ENCODE measurements around the gene ACER2.
"Not testable (repeated sequence)": the region's sequence is repeated elsewhere in the genome, so short reads cannot be mapped to it uniquely, and the experiment has no call there.

Gene ACER2

DNA sequence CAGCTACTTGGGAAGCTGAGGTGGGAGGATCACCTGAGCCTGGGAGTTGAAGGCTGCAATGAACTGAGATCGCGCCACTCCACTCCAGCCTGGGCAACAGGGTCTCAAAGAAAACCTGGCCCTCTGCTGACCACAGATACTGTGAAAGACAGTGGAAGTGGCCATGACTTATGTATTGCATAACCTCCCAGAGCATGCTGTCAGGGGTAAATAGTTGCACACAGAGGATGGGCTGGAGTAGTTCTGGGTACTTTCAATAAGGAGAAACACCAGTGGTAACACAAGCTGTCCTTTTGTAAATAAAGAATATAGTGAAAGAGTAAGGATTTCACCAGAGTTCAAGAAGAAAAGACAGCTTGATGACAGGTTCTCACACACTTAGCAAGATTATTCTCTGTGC, 1.8 kb downstream of the ACER2 start:
- TF ChIP-seq, protein P1, sequence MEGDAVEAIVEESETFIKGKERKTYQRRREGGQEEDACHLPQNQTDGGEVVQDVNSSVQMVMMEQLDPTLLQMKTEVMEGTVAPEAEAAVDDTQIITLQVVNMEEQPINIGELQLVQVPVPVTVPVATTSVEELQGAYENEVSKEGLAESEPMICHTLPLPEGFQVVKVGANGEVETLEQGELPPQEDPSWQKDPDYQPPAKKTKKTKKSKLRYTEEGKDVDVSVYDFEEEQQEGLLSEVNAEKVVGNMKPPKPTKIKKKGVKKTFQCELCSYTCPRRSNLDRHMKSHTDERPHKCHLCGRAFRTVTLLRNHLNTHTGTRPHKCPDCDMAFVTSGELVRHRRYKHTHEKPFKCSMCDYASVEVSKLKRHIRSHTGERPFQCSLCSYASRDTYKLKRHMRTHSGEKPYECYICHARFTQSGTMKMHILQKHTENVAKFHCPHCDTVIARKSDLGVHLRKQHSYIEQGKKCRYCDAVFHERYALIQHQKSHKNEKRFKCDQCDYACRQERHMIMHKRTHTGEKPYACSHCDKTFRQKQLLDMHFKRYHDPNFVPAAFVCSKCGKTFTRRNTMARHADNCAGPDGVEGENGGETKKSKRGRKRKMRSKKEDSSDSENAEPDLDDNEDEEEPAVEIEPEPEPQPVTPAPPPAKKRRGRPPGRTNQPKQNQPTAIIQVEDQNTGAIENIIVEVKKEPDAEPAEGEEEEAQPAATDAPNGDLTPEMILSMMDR (IDR thresholded peaks at IDR 0.05; ENCODE audit: low read depth, low read length): no peak
- DNase-seq: no peak
- Histone ChIP-seq H3K4me3 (ENCODE audit: low read depth, low read length) (no peak overlapping the region), H3K27me3 (no peaks in the 10 kb centered on the region), H3K4me1 (no peaks in the 10 kb centered on the region), H3K9me3 (no peaks in the 10 kb centered on the region), H3K36me3 (no peaks in the 10 kb centered on the region)

DNA sequence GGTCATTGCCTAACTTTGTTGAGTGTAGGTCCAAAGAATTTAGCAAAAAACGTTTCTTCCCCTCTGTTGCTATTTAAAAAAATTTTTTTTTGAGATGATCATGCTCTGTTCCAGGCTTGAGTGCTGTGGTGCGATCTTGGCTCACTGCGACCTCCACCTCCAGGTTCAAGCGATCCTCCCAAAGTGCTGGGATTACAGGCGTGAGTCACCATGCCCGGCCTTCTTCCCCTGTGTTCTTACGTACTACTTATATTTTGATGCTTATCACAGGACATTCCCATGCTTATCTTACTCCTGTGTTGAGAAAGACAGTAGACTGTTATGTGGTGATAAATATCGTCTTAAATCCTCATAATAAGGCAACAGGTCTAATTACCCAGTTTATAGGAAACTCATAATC, 2.5 kb downstream of the ACER2 start:
- Histone ChIP-seq H3K4me1 (no peaks in the 10 kb centered on the region), H3K36me3 (no peaks in the 10 kb centered on the region), H3K9me3 (no peaks in the 10 kb centered on the region), H3K4me3 (ENCODE audit: low read depth, low read length) (no peak overlapping the region), H3K27me3 (no peaks in the 10 kb centered on the region)
- TF ChIP-seq, protein P1 (IDR thresholded peaks at IDR 0.05; ENCODE audit: low read depth, low read length): no peak
- DNase-seq: no peak

DNA sequence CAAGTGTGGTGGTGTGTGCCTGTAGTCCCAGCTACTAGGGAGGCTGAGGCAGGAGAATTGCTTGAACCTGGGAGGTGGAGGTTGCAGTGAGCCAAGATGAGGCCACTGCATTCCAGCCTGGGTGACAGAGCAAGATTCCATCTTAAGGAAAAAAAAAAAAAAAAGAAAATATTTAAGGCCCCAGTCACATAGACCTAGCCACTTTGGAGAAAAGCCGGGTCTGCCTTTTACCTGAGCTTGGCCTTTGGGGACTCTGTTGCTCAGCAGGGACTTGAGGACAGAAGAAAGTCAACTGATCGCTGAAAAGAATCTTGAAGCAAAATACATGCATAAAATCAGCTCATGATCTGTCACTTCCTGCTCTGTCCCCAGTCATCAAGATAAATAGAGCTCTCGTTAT, 4.6 kb downstream of the ACER2 start:
- H3K4me3 ChIP-seq (ENCODE audit: low read depth, low read length); H3K9me3 ChIP-seq; DNase-seq; H3K36me3 ChIP-seq; H3K4me1 ChIP-seq; H3K27me3 ChIP-seq: not testable (repeated sequence)

DNA sequence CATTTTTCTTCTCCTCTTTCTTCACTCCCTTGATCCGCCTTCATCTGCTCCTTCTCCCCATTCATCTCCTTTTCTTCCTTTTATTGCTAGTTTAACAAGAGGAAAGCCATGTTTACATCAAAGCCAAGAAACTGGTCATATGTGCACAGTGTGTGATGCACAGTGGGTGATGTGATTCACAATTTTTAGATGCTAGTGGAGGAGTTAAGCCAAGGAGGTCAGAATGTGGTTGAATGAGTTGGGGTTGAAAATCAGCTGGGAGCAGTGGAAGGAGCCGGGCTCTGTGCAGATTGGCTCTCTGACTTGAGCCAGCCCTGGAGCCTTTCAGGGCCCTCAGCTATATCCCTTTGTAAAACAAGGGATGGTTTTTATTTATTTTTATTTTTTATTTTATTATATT, 7.3 kb downstream of the ACER2 start:
- no peaks in the 10 kb centered on the region for H3K27me3 ChIP-seq
- DNase-seq: no peak
- no peak overlapping the region for H3K4me3 ChIP-seq (ENCODE audit: low read depth, low read length)
- H3K9me3 ChIP-seq: no peaks in the 10 kb centered on the region
- H3K36me3 ChIP-seq: no peaks in the 10 kb centered on the region
- no peaks in the 10 kb centered on the region for H3K4me1 ChIP-seq
- TF ChIP-seq, protein P1 (IDR thresholded peaks at IDR 0.05; ENCODE audit: low read depth, low read length): no peak

DNA sequence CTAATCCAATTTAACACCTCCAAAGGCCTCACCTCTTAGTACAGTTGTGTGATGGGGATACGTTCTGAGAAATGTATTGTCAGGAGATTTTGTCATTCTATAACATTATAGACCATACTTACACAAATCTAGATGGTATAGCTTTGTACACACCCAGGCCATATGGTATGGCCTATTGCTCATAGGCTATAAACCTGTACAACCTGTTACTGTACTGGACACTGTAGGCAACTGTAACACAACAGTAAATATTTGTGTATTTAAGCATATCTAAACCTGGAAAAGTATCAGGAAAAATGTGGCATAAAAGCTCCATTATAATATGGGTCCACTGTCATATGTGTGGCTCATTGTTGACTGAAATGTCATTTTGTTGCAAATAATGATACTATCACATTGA, 12.1 kb downstream of the ACER2 start:
- Histone ChIP-seq H3K4me1 (no peaks in the 10 kb centered on the region), H3K36me3 (no peaks in the 10 kb centered on the region), H3K4me3 (ENCODE audit: low read depth, low read length) (no peak overlapping the region), H3K27me3 (no peaks in the 10 kb centered on the region), H3K9me3 (no peaks in the 10 kb centered on the region)
- TF ChIP-seq, protein P1 (IDR thresholded peaks at IDR 0.05; ENCODE audit: low read depth, low read length): no peak
- no peak for DNase-seq

DNA sequence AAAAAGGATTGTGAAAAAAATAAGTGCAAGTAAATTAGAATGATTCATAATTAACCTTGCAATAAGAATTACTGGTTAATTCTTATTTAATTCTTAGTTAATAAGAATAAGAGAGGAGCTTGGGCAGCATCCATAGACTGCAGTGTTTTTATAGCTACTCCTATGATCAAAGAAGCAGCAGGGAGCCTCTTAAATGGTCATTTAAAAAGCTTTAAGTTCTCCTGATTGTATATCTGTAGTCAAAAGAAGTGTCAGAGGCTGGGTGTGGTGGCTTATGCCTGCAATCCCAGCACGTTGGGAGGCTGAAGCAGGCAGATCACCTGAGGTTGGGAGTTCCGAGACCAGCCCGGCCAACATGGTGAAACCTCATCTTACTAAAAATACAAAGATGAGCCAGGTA, 14.4 kb downstream of the ACER2 start:
- TF ChIP-seq, protein P1 (IDR thresholded peaks at IDR 0.05; ENCODE audit: low read depth, low read length): no peak
- no peaks in the 10 kb centered on the region for H3K4me1 ChIP-seq
- DNase-seq: no peak
- H3K9me3 ChIP-seq: no peaks in the 10 kb centered on the region
- no peaks in the 10 kb centered on the region for H3K27me3 ChIP-seq
- H3K4me3 ChIP-seq (ENCODE audit: low read depth, low read length): no peak overlapping the region
- H3K36me3 ChIP-seq: no peaks in the 10 kb centered on the region

DNA sequence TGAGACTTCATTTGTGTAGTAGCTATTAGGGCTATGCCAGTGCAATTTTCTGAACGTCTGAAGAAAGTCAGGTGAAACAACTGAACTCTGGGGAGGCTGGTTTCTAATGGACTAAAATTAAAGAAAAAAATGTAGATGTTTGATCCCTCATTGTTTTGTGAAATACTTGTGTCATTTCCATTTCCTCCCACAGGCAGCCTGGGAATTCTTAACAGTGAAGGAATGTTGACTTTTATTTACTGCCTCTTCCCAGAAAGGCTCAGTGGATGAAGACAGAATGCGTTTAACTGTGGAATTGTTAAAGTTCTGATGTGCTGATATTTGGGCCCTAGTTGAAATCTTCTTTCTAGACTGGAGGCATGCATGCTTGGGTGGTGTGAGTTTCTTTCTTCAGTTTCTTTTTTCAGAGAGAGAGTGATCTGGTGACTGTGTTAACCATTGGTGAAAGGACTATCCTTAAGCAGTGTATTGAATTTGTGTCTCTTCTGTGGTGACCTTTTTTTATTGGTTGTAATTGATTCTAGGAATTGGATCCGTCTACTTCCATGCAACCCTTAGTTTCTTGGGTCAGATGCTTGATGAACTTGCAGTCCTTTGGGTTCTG, 15.5 kb downstream of the ACER2 start:
- Histone ChIP-seq H3K4me1 (no peaks in the 10 kb centered on the region), H3K4me3 (ENCODE audit: low read depth, low read length) (no peak overlapping the region), H3K36me3 (no peaks in the 10 kb centered on the region), H3K9me3 (no peaks in the 10 kb centered on the region), H3K27me3 (no peaks in the 10 kb centered on the region)
- no peak for DNase-seq
- TF ChIP-seq, protein P1 (IDR thresholded peaks at IDR 0.05; ENCODE audit: low read depth, low read length): no peak
